ENCODE measurements around the gene GIMAP1.

The GIMAP1 gene

DNA sequence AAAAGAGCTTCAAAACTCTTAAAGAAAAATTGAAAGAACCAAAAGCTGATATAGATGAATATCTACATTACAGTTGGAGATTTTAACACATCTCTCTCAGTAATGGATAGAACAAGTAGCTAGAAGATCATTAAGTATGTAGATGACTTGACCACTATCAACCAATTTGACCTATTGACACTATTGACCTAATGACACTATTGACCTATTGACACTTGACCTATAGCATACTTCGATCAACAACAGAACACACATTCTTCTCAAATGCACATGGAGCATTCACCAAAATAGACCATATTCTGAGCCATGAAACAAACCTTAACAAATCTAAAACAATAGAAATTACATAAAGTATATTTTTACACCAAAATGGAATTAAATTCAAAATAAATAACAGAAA, 43.1 kb downstream of the GIMAP1 start:
- Histone ChIP-seq H3K4me1 (ENCODE audit: control insufficient read depth, insufficient read depth, low read length) (no peaks in the 10 kb centered on the region), H3K36me3 (ENCODE audit: control insufficient read depth, insufficient read depth, low read length) (no peaks in the 10 kb centered on the region), H3K9me3 (ENCODE audit: control insufficient read depth, low read length) (no peaks in the 10 kb centered on the region), H3K27me3 (ENCODE audit: control insufficient read depth, insufficient read depth, low read length, poor library complexity, severe bottlenecking) (no peaks in the 10 kb centered on the region), H3K27ac (ENCODE audit: insufficient read depth, low read depth, low read length, poor library complexity, severe bottlenecking) (no peak overlapping the region), H3K4me3 (ENCODE audit: insufficient read depth, low read depth, low read length) (no peak overlapping the region)
- WGBS, 2 experiments, result 77 to 93% methylated on average over 1 of the region's 1 CpG

GRCh38 chr7:150766334-150766709, 49.9 kb downstream of the GIMAP1 start:
- no peaks in the 10 kb centered on the region for H3K9me3 ChIP-seq (ENCODE audit: control insufficient read depth, low read length)
- H3K4me3 ChIP-seq (ENCODE audit: insufficient read depth, low read depth, low read length), result no peak overlapping the region
- no peak overlapping the region for H3K27ac ChIP-seq (ENCODE audit: insufficient read depth, low read depth, low read length, poor library complexity, severe bottlenecking)
- no peaks in the 10 kb centered on the region for H3K36me3 ChIP-seq (ENCODE audit: control insufficient read depth, insufficient read depth, low read length)
- no peaks in the 10 kb centered on the region for H3K27me3 ChIP-seq (ENCODE audit: control insufficient read depth, insufficient read depth, low read length, poor library complexity, severe bottlenecking)
- no peaks in the 10 kb centered on the region for H3K4me1 ChIP-seq (ENCODE audit: control insufficient read depth, insufficient read depth, low read length)

- no peaks in the 10 kb centered on the region for H3K36me3 ChIP-seq (ENCODE audit: control insufficient read depth, insufficient read depth, low read length)
- H3K27me3 ChIP-seq (ENCODE audit: control insufficient read depth, insufficient read depth, low read length, poor library complexity, severe bottlenecking), result no peaks in the 10 kb centered on the region
- no peaks in the 10 kb centered on the region for H3K4me1 ChIP-seq (ENCODE audit: control insufficient read depth, insufficient read depth, low read length)
- H3K4me3 ChIP-seq (ENCODE audit: insufficient read depth, low read depth, low read length), result no peak overlapping the region
- H3K27ac ChIP-seq (ENCODE audit: insufficient read depth, low read depth, low read length, poor library complexity, severe bottlenecking), result no peak overlapping the region
- 93% methylated on average over 4 of the region's 4 CpGs for WGBS, 2 experiments
- no peaks in the 10 kb centered on the region for H3K9me3 ChIP-seq (ENCODE audit: control insufficient read depth, low read length)
These were observed 53.4 kb downstream of the GIMAP1 start for GRCh38 chr7:150769768-150770167.
